Central memory CD8-positive, alpha-beta T cell (primary cell): ENCODE measurements around the gene ASRGL1.

Source experiments
- ATAC-seq: fragments of 150-1000 bp; cut with Tn5 transposase; replicated peaks from 2 replicates; pipeline ENCODE4 v1.10.0; 2022; ENCODE audit warnings: mild to moderate bottlenecking, moderate FRiP score, moderate number of reproducible peaks; ENCODE audit not compliant: poor library complexity, severe bottlenecking; ENCODE audit errors: extremely low read depth
- DNase-seq, 2 donors: peaks; one replicate each; pipeline ENCODE4 v3.0.0; 2021; ENCODE audit warnings: low spot score in 2 of 2
- H3K27ac Mint-ChIP-seq: one replicate; pipeline ENCODE4 v1.8.0; 2022; ENCODE audit warnings: low read depth, mild to moderate bottlenecking, moderate library complexity, mixed read lengths
- H3K27me3 Mint-ChIP-seq: one replicate; pipeline ENCODE4 v1.8.0; 2022; ENCODE audit warnings: mixed read lengths
- H3K36me3 Mint-ChIP-seq: one replicate; pipeline ENCODE4 v1.8.0; 2022; ENCODE audit warnings: mild to moderate bottlenecking, moderate library complexity, mixed read lengths; ENCODE audit not compliant: insufficient read depth
- H3K4me1 Mint-ChIP-seq: one replicate; pipeline ENCODE4 v1.8.0; 2022; ENCODE audit warnings: mixed read lengths
- H3K4me3 Mint-ChIP-seq: one replicate; pipeline ENCODE4 v1.8.0; 2022; ENCODE audit warnings: mild to moderate bottlenecking, moderate library complexity, mixed read lengths
- H3K9me3 Mint-ChIP-seq: one replicate; pipeline ENCODE4 v1.8.0; 2022; ENCODE audit warnings: mixed read lengths

The ASRGL1 gene

DNA sequence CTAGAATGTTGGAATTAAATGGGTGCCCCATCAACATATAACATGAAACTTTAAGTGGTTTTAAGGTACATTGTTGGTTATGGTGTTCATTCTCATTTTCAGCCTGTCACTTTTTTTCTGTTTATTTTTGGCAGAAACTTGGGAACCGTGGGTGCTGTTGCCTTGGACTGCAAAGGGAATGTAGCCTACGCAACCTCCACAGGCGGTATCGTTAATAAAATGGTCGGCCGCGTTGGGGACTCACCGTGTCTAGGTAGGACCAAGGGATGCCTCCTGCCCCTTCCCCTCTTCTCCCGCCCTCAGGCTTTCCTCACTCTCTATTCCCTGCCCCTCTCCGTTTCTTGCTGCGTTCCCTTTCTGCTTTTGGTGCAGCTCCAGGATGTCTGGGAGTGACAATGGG lies 51.8 kb downstream of the ASRGL1 start:
- no peak for ATAC-seq
- H3K4me1 Mint-ChIP-seq = peaks cover 7% of the 10 kb centered on the region
- no peaks in the 10 kb centered on the region for H3K27me3 Mint-ChIP-seq
- no peak overlapping the region for H3K27ac Mint-ChIP-seq
- no peaks in the 10 kb centered on the region for H3K36me3 Mint-ChIP-seq
- no peaks in the 10 kb centered on the region for H3K9me3 Mint-ChIP-seq
- H3K4me3 Mint-ChIP-seq = no peak overlapping the region
- DNase-seq = no peak

- no peak overlapping the region for H3K4me3 Mint-ChIP-seq
- no peak for DNase-seq
- peaks cover 12% of the 10 kb centered on the region for H3K4me1 Mint-ChIP-seq
- H3K27me3 Mint-ChIP-seq = no peaks in the 10 kb centered on the region
- no peak for ATAC-seq
- H3K36me3 Mint-ChIP-seq = peaks cover 1% of the 10 kb centered on the region
- H3K27ac Mint-ChIP-seq = no peak overlapping the region
- H3K9me3 Mint-ChIP-seq = no peaks in the 10 kb centered on the region
These were observed 53.0 kb downstream of the ASRGL1 start for GRCh38 chr11:62390237-62390636.

DNA sequence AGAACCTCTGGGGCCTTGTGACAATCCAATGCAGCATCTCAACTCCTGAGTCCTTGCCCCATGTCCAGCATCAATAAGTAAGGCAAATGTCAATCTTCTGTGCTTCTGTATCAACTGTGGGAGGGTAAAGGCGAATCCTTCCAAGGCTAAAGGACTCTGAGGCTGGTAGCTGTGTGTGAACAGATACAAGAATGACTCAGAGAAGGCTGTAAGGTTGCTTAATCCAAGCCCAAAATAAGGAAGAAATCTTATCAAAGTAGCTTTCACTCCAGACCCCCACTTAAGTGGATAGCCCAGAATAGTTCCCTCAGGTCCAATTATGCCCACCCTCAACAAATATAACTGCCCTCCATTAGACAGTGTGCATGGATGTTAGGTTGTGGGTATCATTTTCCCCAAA lies 53.5 kb downstream of the ASRGL1 start:
- Mint-ChIP-seq H3K9me3 (no peaks in the 10 kb centered on the region), H3K4me3 (no peak overlapping the region), H3K27me3 (no peaks in the 10 kb centered on the region), H3K27ac (no peak overlapping the region), H3K36me3 (peaks cover 1% of the 10 kb centered on the region), H3K4me1 (peaks cover 12% of the 10 kb centered on the region)
- no peak for ATAC-seq
- no peak for DNase-seq

DNA sequence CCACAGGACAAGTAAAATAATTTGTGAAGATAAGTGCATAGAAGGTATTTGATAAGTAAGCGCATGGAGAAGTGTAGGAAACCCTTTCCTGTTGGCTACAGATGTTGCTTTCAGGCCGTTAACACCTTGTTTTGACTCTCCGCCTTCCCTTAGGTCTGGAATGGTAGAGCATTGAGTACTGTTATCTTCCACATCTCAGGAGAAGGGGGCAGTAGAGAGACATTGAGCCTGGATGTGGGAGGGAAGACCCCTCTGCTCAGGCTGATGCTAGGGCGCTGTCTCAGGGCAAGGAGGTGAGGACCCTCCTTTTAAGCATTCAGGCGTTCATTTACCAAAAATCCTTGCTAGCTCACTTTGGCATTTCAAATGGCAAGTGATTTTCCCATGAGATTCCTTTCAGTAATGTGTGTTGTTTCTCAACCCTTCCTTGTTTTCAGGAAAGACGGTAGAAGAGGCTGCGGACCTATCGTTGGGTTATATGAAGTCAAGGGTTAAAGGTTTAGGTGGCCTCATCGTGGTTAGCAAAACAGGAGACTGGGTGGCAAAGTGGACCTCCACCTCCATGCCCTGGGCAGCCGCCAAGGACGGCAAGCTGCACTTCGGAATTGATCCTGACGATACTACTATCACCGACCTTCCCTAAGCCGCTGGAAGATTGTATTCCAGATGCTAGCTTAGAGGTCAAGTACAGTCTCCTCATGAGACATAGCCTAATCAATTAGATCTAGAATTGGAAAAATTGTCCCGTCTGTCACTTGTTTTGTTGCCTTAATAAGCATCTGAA lies 54.6 kb downstream of the ASRGL1 start:
- no peak overlapping the region for H3K4me3 Mint-ChIP-seq
- peaks cover 12% of the 10 kb centered on the region for H3K4me1 Mint-ChIP-seq
- H3K27me3 Mint-ChIP-seq = no peaks in the 10 kb centered on the region
- no peak overlapping the region for H3K27ac Mint-ChIP-seq
- ATAC-seq (no peak), DNase-seq (no peak)
- peaks cover 1% of the 10 kb centered on the region for H3K36me3 Mint-ChIP-seq
- no peaks in the 10 kb centered on the region for H3K9me3 Mint-ChIP-seq

DNA sequence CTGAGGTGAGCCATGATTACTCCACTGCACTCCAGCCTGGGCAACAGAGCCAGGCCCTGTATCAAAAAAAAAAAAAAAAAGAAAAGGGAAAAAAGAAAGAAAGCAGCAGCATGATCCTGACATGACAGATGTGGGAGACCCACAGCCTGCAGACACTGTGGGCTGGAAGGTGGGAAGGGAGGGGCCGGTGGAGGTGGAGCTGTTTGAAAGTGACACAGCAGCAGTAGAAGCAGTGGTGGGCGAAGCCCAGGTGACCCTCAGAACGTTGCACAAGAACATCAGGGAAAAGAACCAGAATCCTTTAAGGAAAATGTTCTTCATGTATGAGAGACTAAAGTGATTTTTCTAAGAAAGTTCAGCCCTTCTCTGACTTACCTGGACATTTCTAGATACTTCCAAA lies 55.3 kb downstream of the ASRGL1 start:
- H3K27me3 Mint-ChIP-seq = no peaks in the 10 kb centered on the region
- no peak overlapping the region for H3K4me3 Mint-ChIP-seq
- no peak overlapping the region for H3K27ac Mint-ChIP-seq
- H3K36me3 Mint-ChIP-seq = peaks cover 1% of the 10 kb centered on the region
- no peak for ATAC-seq
- peaks cover 8% of the 10 kb centered on the region for H3K4me1 Mint-ChIP-seq
- H3K9me3 Mint-ChIP-seq = no peaks in the 10 kb centered on the region
- DNase-seq = no peak

- Mint-ChIP-seq H3K4me1 (peaks cover 6% of the 10 kb centered on the region), H3K9me3 (no peaks in the 10 kb centered on the region), H3K4me3 (no peak overlapping the region), H3K27ac (no peak overlapping the region), H3K36me3 (peaks cover 1% of the 10 kb centered on the region), H3K27me3 (no peaks in the 10 kb centered on the region)
- ATAC-seq = no peak
- DNase-seq = no peak
These were observed 55.9 kb downstream of the ASRGL1 start for GRCh38 chr11:62393061-62393611.

- Mint-ChIP-seq H3K4me3 (no peak overlapping the region), H3K36me3 (peaks cover 1% of the 10 kb centered on the region), H3K9me3 (no peaks in the 10 kb centered on the region), H3K4me1 (peaks cover 6% of the 10 kb centered on the region), H3K27me3 (no peaks in the 10 kb centered on the region), H3K27ac (no peak overlapping the region)
- DNase-seq (no peak), ATAC-seq (no peak)
These were observed 56.5 kb downstream of the ASRGL1 start for GRCh38 chr11:62393735-62394134.

GRCh38 chr11:62394825-62395538 lies 57.7 kb downstream of the ASRGL1 start:
- Mint-ChIP-seq H3K9me3 (no peaks in the 10 kb centered on the region), H3K4me3 (no peak overlapping the region), H3K36me3 (peaks cover 1% of the 10 kb centered on the region), H3K27me3 (no peaks in the 10 kb centered on the region), H3K27ac (no peak overlapping the region), H3K4me1 (peaks cover 10% of the 10 kb centered on the region)
- peak; percentile 73 for ATAC-seq
- DNase-seq = peak in 1 of 2 donors; percentile 25

GRCh38 chr11:62395885-62396551 lies 58.8 kb downstream of the ASRGL1 start:
- Mint-ChIP-seq H3K9me3 (no peaks in the 10 kb centered on the region), H3K4me3 (no peak overlapping the region), H3K36me3 (peaks cover 1% of the 10 kb centered on the region), H3K27ac (no peak overlapping the region), H3K27me3 (no peaks in the 10 kb centered on the region), H3K4me1 (peaks cover 10% of the 10 kb centered on the region)
- no peak for ATAC-seq
- DNase-seq = no peak

DNA sequence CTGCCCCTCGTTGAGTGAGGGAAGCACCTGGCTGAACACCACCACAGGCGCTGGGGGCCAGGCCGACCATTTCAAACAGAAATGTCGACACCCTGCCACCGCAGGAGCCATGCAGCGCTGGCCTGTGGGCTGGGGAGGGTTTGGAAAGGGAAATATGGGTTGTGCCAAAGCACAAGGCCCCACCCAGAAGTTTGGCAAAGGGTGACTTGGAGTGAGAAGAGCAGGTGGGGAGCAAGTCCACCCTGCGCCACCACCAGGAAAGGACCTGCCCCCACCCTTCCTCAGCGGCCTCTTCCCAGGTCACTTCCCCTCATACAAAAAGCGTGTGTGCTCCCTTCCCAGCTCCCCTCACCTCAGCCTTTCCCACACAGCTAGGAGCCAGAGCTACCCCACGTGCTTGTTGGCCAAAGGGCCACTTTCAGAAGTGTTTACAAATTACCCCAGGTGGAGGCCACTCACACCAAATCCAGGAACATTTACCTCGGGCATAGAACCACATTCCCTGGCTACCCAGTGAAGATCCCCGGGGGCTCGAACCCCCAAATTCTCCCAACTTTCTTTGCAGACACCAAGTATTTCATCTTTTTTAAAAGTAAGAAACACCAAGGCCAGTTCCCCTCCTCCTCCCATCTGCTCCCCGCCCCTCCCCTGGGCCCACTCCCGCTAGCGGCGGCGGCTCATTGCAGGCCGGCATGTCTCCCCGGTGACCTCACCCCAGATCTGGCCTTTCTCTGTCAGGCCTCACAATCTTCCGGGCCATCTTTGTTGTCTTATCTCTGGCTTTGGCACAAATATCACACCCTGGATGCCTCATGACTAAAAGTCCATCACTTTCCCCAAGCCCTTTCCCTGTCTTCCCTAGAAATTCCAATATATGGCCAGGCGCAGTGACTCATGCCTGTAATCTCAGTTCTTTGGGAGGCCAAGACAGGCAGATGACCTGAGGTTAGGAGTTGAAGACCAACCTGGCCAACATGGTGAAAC lies 61.1 kb downstream of the ASRGL1 start:
- DNase-seq (no peak), ATAC-seq (no peak)
- Mint-ChIP-seq H3K4me1 (peaks cover 28% of the 10 kb centered on the region), H3K27me3 (no peaks in the 10 kb centered on the region), H3K9me3 (no peaks in the 10 kb centered on the region), H3K36me3 (peaks cover 3% of the 10 kb centered on the region), H3K27ac (no peak overlapping the region), H3K4me3 (no peak overlapping the region)

DNA sequence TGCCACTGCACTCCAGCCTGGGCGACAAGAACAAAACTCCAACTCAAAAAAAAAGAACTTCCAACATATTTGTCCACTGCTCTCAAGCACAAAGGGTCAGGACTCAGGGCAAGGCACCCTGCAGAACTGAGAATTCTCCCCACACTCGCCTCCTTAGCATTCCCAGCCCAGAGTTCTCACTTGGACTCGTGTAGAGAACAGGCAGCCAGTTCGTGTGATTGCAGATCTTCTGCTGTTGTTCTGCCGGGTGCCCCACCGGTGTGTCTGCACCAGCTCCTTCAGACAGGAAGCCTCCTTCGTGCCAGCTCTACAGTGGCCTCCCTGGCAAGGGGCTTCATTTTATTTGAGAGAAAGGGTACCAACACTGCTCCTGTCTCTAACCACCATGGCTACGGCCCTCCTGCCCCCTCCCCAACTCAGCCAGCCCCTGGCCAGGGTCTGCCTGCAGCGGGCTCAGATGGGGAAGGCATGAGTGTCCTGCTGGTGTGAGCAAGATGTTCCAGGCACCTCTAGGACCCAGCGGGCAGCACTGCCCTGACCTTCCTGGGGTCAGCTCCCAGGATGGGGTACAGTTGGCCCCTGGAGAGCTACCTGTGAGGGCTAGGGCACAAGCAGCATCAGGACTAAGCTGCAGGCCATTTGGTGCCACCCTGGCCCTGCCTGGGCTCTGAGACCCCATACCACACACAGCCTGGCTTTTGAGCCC lies 62.1 kb downstream of the ASRGL1 start:
- Mint-ChIP-seq H3K27me3 (no peaks in the 10 kb centered on the region), H3K36me3 (peaks cover 2% of the 10 kb centered on the region), H3K4me1 (peaks cover 28% of the 10 kb centered on the region), H3K4me3 (no peak overlapping the region), H3K9me3 (no peaks in the 10 kb centered on the region), H3K27ac (no peak overlapping the region)
- no peak for DNase-seq
- no peak for ATAC-seq
